ENCODE results near the gene SLF2.

SLF2 gene

GRCh38 chr10:101000915-101001658, 88.3 kb downstream of the SLF2 start:
- DNase-seq = no peak

DNA sequence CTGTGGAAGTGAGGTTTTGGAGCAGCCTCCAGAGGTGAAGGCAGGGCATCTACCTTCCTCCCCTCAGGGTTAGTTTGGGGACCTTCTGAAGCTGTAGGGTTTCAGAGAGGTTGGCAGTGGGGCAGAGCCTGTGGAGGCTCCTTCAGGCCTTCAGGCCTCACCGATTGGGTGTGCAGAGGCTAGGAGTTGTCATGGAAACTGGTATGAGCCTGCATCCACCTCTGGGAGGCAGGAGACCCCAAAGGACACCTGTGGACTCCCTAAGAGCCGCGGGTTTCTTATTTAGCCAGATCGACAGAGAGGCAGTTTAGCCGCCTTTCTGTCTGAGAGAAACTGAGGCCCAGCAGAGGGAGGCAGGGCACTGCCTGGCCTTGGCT, 88.9 kb downstream of the SLF2 start:
- no peak for DNase-seq

- DNase-seq = no peak
These were observed 89.7 kb downstream of the SLF2 start for GRCh38 chr10:101002456-101002855.

DNA sequence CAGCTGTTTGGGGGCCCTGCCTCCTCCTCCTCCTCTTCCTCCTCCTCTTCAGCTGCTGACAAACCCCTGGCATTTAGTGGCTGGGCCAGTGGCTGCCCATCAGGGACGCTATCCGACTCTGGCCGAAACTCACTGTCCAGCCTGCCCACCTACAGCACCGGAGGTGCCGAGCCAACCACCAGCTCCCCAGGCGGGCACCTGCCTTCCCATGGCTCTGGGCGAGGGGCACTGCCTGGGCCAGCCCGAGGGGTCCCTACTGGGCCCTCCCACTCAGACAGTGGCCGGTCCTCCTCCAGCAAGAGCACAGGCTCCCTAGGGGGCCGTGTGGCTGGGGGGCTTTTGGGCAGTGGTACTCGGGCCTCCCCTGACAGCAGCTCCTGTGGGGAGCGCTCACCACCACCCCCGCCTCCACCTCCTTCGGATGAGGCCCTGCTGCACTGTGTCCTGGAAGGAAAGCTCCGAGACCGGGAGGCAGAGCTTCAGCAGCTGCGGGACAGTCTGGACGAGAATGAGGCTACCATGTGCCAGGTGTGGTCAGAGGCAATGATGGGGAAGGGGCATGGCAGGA, 91.0 kb downstream of the SLF2 start:
- no peak for DNase-seq

- DNase-seq = no peak
These were observed 92.6 kb downstream of the SLF2 start for GRCh38 chr10:101005361-101005760.

DNA sequence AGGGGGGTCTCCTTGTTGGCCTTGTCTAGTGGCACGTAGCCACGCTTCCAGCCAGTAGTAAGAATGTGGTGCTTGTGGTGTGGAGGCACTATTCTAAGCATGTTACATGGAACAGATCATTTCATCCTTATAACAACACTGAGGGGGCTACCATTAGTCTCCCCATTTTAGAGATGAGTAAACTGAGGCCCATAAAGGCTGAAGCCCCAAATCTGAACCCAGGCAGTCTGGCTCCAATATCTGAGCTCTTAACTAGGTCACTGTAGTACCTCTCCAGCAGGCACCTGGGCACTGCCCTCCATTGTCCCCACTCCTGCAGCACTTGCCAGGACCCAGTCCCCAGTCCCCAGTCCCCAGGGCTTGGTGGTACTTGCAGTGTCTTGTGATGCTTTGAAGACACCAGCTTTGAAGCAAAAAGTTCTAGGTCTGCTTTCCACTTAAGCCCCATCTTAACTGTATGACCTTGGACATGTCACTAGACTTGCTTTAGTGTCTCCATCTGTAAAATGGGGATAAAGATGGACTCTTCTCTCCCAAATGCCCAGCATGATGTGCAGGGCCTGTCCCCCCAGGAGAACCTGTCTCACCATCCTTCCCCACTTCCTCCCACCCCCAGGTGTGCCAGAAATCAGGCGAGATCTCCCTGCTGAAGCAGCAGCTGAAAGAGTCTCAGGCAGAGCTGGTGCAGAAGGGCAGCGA, 93.3 kb downstream of the SLF2 start:
- no peak for DNase-seq

DNA sequence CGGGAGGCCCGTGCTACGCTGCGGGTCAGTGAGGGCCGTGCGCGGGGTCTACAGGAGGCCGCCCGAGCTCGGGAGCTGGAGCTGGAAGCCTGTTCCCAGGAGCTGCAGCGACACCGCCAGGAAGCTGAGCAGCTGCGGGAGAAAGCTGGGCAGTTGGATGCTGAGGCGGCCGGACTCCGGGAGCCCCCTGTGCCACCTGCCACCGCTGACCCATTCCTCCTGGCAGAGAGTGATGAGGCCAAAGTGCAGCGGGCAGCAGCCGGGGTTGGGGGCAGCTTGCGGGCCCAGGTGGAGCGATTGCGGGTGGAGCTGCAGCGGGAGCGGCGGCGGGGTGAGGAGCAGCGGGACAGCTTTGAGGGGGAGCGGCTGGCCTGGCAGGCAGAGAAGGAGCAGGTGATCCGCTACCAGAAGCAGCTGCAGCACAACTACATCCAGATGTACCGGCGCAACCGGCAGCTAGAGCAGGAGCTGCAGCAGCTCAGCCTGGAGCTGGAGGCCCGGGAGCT, 93.9 kb downstream of the SLF2 start:
- no peak for DNase-seq

DNA sequence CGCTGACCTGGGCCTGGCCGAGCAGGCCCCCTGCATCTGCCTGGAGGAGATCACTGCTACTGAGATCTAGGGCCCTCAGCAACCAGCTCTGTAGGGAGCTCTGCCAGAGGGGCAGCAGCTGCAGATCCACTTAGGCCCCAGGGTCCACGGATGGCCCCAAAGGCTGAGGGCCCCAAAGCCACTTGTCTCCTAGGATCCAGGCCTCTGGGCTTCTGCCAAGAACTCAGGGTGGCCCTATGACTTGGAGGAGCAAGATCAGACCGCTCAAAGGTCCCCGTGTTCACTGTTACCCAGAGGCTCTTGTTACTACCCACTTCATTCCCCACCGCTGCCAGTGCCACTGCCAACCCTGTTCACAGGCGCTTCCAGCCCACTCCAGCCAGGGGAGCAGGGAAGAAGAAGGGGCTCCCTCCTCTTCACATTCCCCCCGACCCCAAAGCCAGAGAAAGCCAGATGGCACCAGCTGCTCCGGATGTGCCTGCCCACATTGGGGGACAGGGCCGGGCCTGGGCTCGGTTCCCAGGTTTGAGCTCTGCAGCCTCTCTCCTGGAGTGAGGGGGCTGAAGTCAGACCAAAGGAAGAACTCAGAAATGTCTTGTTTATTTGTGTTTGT, 94.4 kb downstream of the SLF2 start:
- no peak for DNase-seq

GRCh38 chr10:101007915-101008822, 95.4 kb downstream of the SLF2 start:
- DNase-seq = no peak

DNA sequence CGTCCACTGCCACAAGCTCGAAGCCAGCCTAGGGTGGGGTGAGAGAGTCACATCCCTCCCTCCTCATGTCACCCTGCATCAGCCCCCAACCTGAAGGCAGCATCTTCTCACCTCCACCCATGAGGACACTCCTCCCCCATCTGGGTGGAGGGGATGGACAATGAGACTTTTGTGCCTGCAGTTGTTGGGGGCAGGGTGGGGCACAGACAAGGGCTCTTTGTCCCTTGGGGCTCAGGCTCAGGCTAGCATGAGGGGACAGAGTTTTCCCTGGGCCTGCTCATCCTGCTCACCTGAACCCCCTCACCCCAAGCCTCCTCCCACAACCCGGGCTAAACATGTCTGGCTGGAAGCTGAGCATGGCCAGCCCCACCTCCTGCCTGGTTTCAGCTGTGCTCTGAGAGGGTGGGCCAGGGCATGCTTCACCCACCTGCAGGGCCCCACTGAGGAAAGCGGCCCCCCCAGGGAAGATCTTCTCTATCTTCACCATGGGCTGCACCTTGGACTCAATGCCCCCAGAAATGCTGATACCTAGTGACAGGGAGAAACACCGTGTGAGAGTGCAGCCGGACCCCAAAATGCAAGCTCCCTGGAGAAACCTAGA, 96.2 kb downstream of the SLF2 start:
- DNase-seq = no peak

- no peak for DNase-seq
These were observed 97.6 kb downstream of the SLF2 start for GRCh38 chr10:101010329-101010728.

DNA sequence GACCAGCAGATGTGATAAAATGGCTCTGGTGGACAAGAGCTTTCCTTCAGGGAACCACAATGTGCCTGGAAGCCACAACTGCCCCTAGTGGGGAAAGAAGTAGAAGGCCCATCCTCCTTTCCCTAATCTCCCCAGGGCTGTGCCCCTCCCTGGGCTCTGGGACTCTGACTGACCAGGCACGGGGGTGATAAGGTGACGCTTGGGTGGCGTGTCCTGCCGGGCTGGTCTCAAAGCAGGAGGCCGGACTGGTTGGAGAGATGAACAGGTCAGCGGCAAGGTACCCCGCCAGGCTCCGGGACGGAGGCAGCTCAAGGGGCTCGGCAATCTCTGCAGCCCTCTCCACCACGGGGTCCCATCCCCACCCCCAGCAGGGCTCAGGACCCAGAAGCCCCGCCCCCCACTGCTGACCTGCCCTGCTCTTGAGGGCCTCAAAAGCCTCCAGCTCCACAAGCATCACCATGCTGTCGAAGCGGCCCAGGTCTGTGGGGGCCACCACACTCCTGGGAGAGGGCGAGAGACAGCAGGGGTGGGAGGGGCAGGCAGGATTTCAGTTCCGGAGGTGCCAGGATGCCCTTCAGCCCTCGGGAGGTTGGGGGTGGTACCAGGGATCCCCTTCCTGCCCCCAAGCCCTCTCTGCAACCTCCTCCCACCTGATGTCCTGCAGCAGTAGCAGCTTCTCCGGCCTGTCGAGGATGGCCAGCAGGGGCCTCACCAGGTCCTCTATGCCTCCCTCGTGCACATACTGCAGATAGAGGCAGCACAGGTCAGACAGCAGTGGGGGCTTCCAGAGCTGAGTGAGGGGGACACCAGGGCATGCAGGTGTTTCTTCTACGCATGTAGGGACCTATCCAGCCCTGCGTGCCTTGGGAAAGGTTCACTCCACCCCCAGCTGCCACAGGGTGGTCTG, 99.0 kb downstream of the SLF2 start:
- no peak for DNase-seq

GRCh38 chr10:101012525-101013364, 100.0 kb downstream of the SLF2 start:
- peak; percentile 90 for DNase-seq

DNA sequence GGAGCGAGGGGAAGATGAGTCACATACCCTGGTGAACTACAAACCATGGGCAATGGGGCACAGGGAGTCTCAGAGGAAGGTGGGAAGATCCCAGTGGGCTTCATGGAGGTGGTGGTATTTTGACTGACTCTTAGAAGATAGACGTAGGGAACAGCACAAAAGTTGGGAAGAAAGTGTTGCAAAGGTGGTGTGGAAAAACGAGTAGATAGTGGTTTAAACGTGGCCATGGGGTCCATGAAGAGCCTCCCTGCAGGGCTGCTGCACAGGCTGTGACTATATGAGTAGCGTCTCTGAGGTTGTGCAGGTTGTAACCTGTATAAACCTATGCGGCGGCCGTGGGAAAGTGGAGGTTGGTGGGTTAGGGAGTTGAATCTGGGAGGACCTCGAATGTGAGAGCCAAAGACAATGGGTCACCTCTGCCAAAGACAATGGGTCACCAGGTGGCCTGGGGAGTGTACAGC, 100.6 kb downstream of the SLF2 start:
- no peak for DNase-seq

- peak; percentile 83 for DNase-seq
These were observed 101.6 kb downstream of the SLF2 start for GRCh38 chr10:101014230-101014884.

Measured in activated CD4-positive, alpha-beta T cell treated with anti-CD3 and anti-CD28 coated beads, Interleukin-2, Interleukin-6, amounts not matched to agents 100 ng/mL and 50 ng/mL, durations not matched to agents 16 hours and 8 hours (primary cell).